KG1 (cell line): Measurements from ENCODE around the gene GPC3.
"Not testable (repeated sequence)": the region's sequence is repeated elsewhere in the genome, so short reads cannot be mapped to it uniquely, and the experiment has no call there.

Experiments
- DNase-seq: peaks from one replicate; lab custom pipeline; 2025; lab: John Stamatoyannopoulos, UW

Gene GPC3

GRCh38 chrX:133762976-133763548 is 222.3 kb downstream of the GPC3 start:
- DNase-seq = not testable (repeated sequence)

GRCh38 chrX:133754657-133755056 is 230.7 kb downstream of the GPC3 start:
- DNase-seq = no peak

- no peak for DNase-seq
Measured at GRCh38 chrX:133749951-133750350, 235.4 kb downstream of the GPC3 start.

- DNase-seq = no peak
Measured at GRCh38 chrX:133749370-133749769, 236.0 kb downstream of the GPC3 start.

- no peak for DNase-seq
Measured at GRCh38 chrX:133747196-133747595, 238.2 kb downstream of the GPC3 start.

GRCh38 chrX:133746593-133746992 is 238.8 kb downstream of the GPC3 start:
- no peak for DNase-seq

- DNase-seq = no peak
Measured at GRCh38 chrX:133745349-133745748, 240.0 kb downstream of the GPC3 start.

DNA sequence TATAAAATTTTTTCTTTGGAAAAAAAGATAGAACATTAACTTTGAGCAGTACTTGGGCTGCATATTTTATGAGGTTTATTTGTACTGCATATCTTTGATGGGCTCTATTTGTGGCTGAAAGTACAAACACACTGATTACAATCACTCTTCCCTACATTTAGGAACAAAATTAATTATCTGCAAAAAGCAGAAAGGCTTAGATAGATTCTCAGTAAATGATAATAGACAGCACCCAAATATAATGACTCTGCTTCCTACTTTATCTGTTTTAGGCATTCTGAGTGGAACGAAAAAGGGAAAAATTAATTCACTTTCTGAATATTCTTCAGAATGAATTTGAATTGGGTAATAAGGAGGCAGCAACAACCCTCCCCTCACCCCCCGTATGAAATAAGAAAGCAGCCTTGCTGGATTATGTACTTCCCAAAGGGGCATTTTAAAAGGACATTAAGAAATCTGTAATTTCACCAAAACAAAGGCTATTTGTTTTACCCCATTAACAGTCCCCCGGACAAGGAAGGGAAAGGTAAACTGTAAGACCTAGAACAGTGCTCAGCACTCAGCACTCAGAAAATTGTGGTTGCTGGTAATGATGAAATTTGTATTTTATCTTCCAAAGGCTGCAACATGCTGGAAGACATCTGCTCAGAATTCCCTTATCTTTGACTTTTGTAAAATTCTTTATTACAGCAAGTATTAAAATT is 242.6 kb downstream of the GPC3 start:
- DNase-seq = no peak

- DNase-seq = no peak
Measured at GRCh38 chrX:133741303-133741702, 244.1 kb downstream of the GPC3 start.

DNA sequence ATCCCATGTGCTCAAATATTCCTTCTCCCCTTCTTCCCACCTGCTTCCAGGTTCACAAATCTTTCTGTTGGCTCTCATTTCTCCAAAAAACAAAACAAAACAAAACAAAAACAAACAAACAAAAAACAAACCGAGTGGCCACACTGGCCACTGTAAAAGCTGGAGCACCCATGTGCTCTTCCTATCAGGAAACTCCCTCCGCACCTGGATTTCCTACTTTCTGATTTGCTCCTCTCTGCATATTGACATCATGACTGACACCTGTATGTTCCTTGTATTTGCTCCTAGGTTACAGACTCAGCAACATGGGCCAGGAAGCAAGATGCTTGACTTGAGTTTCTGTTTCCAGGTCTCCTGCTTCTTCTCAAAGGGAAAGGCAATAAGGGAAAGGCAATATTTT is 258.8 kb downstream of the GPC3 start:
- no peak for DNase-seq

- no peak for DNase-seq
Measured at GRCh38 chrX:133726211-133726630, 259.2 kb downstream of the GPC3 start.

GRCh38 chrX:133723930-133724329 is 261.5 kb downstream of the GPC3 start:
- DNase-seq = no peak

GRCh38 chrX:133722756-133723155 is 262.6 kb downstream of the GPC3 start:
- DNase-seq = no peak

DNA sequence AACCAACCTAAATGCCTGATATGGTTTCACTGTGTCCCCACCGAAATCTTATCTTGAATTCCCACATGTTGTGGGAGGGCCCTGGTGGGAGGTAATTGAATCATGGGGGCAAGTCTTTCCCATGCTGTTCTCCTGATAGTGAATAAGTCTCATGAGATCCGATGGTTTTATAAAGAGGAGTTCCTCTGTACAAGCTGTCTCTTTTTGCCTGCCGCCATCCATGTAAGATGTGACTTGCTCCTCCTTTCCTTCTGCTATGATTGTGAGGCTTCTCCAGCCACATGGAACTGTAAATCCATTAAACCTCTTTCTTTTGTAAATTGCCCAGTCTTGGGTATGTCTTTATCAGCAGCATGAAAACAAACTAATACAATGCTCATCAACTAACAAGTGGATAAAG is 265.1 kb downstream of the GPC3 start:
- not testable (repeated sequence) for DNase-seq

- no peak for DNase-seq
Measured at GRCh38 chrX:133715715-133716114, 269.7 kb downstream of the GPC3 start.

DNA sequence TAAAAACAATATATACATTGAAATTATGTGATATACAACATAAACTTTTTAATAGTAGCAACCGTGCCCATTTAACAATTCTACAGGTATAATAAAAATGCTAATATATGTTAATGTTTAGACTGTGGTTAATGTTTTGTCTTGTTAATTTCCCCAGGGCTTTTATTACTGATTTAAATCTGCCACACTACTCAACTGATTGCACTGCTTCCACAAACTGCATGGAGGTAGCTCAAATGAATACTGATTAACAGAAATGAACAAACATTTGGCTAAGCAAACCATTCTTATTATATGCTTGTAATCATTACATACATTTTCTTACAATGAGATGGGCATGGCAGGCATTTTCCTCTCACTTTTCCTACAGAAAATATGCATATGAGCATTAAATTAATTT is 275.9 kb downstream of the GPC3 start:
- no peak for DNase-seq

- DNase-seq = no peak
Measured at GRCh38 chrX:133706890-133707289, 278.5 kb downstream of the GPC3 start.

DNA sequence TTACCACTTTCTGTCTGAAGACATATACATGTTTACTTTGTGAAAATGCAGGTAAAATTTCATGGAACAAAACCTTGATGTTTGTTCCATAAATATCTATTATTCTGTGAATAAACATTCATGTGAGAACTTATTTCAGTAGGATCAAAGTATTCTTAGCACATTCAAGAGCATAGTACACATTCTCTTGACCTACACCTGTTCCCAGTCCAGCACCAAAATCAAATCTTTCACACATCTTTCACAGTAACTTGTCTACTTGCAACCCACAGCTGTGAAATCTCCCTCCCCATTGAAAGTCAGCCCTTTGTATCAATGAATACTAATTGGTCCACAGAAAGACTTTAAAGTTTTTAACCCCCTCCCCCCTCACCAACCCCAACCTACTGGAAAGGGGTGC is 283.2 kb downstream of the GPC3 start:
- DNase-seq = no peak

- DNase-seq = no peak
Measured at GRCh38 chrX:133699023-133699728, 286.2 kb downstream of the GPC3 start.

- DNase-seq = no peak
Measured at GRCh38 chrX:133698298-133698697, 287.1 kb downstream of the GPC3 start.

- DNase-seq = no peak
Measured at GRCh38 chrX:133697656-133698055, 287.7 kb downstream of the GPC3 start.

- no peak for DNase-seq
Measured at GRCh38 chrX:133689997-133690599, 295.3 kb downstream of the GPC3 start.

DNA sequence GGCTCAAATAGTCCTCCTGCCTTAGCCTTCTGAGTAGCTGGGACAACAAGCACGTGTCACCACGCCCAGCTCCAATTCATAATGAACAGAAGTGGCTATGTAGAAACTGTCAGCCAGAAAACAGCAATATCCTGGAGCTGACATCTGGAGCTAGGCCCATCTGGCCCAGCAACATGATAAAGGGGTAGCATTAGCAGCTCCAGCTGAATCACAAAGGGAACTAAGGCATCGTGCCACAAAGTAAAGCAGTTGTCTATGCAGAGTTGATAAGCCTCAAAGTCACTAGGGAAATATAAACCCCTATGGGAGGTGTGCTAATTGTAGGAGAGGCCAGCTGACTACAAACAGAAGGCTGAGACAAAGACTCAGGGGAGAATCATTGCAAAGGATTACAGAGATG is 299.6 kb downstream of the GPC3 start:
- DNase-seq = no peak
